ENCODE measurements around the gene SF3A2.

- TF ChIP-seq TAF1 (IDR thresholded peaks at IDR 0.05; ENCODE audit: low read depth), result no peak
- TF ChIP-seq YY1 (IDR thresholded peaks at IDR 0.05; ENCODE audit: low read depth), result no peak
Measured at GRCh38 chr19:2273356-2274184, 36.9 kb downstream of the SF3A2 start.

Data from Ishikawa (cell line).